Measurements from ENCODE around the gene NES.
"Not testable (repeated sequence)": the region's sequence is repeated elsewhere in the genome, so short reads cannot be mapped to it uniquely, and the experiment has no call there.

The NES gene

DNA sequence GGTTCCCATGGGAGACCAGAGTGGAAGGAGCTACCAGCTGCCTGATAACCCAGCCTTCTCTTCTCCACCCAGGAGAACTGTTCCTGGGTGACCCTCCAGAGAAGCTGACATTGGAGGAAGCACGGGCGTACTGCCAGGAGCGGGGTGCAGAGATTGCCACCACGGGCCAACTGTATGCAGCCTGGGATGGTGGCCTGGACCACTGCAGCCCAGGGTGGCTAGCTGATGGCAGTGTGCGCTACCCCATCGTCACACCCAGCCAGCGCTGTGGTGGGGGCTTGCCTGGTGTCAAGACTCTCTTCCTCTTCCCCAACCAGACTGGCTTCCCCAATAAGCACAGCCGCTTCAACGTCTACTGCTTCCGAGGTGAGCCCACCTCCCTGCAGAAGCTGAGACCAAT, 28.7 kb downstream of the NES start:
- no peak for DNase-seq (ENCODE audit: low read depth in 2 of 2, low spot score in 1 of 2)

DNA sequence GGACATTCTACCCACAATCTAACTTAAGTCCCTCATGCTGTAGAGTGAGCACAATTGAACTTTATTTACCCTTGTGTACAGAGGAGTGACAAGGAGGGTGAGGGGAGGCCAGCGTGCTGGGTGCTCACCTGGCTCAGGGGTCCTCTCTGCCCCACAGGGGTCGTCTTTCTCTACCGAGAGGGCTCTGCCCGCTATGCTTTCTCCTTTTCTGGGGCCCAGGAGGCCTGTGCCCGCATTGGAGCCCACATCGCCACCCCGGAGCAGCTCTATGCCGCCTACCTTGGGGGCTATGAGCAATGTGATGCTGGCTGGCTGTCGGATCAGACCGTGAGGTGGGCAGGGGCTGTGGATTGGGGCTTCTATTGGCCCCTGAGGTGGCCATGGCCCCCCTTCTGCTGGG, 29.9 kb downstream of the NES start:
- DNase-seq (ENCODE audit: low read depth in 2 of 2, low spot score in 1 of 2): no peak

DNA sequence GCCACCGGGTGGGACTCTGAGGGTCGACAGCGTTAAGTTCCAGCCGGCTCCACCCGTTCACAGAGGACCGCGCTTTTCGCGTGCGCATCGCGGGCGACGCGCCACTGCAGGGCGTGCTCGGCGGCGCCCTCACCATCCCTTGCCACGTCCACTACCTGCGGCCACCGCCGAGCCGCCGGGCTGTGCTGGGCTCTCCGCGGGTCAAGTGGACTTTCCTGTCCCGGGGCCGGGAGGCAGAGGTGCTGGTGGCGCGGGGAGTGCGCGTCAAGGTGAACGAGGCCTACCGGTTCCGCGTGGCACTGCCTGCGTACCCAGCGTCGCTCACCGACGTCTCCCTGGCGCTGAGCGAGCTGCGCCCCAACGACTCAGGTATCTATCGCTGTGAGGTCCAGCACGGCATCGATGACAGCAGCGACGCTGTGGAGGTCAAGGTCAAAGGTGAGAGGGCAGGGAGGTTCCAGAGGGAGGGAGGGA, 30.4 kb downstream of the NES start:
- DNase-seq (ENCODE audit: low read depth in 2 of 2, low spot score in 1 of 2): no peak

DNA sequence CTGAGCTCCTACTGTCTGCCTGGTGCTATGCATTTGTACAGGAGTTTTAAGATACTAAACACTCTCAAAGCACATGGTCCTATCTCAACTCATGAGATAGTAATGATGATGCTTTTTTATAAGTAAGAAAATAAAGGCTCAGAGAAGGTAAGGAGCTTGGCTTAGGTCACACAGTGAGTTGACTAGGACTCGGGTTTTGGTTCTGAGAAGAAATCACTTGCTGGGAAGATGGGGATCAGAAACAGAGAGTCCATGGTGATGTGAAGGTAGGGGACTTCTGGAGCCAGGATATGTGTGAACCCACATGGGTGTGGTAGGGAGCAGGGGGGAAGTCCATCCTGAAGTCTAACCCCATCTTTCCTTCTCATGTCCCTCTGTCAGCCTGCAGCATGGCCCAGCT, 31.5 kb downstream of the NES start:
- no peak for DNase-seq (ENCODE audit: low read depth in 2 of 2, low spot score in 1 of 2)

DNA sequence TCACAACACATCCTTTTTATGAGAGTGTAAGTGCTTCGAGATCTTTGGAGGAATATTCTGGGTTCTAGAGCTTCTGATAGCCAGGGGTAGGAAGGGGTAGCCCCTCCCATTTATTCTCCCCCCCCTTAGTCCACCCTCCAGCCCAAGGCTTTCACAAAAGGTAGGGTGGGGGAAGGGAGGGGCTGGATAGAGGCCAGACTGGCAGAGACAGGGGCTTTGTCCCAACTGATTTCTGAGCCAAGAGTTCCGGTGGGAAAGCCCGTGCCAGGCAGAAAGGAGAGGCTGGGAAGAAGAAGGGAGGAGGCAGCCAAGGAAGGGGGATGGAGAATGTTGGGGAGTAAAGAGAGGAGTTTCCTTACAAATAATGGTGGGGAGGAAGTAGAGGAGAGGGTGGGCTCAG, 32.2 kb downstream of the NES start:
- DNase-seq (ENCODE audit: low read depth in 2 of 2, low spot score in 1 of 2): no peak

DNA sequence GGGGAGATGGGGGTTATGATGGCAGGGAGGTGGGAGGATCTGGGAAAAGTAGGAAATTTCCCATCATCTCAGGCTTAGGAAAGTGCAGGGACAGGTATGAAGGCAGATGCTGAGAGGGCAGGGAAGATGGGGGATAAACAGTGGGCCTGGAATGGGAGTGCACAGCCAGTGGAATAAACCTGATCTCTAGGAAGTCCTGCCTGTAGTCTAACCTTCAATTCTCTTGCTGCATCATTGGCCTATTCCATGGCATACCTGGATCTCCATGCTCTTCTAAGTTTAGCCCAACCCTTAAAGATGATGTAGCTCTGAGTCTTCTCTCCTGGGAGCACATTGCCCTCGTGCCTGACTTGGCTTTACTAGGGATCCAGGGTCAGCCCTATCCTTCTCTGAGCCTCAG, 32.6 kb downstream of the NES start:
- DNase-seq (ENCODE audit: low read depth in 2 of 2, low spot score in 1 of 2): no peak

DNA sequence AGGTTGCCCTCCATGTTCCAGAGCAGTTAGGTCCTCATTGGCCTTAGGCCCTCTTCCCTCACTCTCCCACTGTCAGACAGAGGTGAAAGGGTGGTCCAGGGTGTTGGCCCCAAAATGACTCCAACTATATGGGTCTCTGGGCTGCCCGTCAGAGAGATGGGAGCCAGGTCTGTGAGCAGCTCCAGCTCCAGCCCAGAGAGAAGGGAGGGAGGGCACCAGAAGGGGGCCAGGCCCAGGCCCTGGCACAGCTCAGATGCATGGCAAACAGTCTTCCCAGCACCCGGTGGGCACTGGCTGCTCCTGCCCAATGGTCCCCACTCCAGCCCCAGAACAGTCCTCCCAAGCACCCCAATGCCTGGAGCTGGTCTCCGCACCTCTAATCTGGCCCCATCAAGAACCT, 33.1 kb downstream of the NES start:
- no peak for DNase-seq (ENCODE audit: low read depth in 2 of 2, low spot score in 1 of 2)

DNA sequence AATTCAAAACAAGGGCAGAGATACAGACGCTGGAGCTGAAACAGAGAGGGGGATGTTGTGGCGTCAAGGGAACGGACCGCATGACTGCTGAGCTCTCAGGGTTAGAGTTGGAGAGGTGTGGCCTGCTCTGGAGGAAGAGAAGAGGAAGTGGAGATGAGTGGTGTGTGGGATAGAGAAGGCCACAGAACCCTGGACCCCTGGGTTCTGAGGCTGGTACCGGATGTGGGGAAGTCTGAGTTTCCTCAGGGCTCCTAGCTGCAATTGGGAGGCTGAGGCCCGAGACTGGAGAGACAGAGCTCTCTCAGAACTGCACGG, 33.5 kb downstream of the NES start:
- DNase-seq (ENCODE audit: low read depth in 2 of 2, low spot score in 1 of 2): no peak

DNA sequence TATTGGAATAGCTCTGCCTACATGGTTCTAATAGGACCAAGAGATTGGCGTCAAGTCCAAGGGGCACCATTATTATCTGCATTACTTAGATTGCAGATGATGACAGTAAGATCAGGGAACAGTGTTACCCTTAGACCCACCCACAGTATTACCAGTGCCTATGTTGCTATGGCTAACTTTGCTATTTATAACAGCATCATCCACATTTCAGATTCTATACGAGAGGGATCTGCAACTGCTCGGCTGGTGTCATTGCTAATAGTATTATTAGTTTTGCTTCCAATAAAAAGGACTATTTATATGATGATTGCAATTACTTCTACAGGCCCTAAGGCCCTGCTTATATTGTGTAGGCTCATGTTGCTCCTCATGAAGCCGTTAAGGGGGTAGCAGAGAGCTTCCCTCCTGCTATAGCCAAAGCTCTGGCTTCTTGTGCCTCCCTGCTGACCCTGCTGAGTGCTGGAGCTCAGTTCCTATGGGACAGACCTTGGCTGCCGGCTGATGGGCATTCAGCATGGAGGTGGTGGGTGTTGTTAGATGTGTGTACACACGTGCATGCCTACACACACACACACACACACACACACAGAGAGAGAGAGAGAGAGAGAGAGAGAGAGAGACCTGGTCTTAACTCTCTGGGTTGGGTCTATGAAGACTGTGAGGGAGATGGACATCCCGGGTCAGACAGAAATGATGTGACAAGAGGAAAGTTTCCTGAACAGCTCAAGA, 34.0 kb downstream of the NES start:
- DNase-seq (ENCODE audit: low read depth in 2 of 2, low spot score in 1 of 2): no peak

DNA sequence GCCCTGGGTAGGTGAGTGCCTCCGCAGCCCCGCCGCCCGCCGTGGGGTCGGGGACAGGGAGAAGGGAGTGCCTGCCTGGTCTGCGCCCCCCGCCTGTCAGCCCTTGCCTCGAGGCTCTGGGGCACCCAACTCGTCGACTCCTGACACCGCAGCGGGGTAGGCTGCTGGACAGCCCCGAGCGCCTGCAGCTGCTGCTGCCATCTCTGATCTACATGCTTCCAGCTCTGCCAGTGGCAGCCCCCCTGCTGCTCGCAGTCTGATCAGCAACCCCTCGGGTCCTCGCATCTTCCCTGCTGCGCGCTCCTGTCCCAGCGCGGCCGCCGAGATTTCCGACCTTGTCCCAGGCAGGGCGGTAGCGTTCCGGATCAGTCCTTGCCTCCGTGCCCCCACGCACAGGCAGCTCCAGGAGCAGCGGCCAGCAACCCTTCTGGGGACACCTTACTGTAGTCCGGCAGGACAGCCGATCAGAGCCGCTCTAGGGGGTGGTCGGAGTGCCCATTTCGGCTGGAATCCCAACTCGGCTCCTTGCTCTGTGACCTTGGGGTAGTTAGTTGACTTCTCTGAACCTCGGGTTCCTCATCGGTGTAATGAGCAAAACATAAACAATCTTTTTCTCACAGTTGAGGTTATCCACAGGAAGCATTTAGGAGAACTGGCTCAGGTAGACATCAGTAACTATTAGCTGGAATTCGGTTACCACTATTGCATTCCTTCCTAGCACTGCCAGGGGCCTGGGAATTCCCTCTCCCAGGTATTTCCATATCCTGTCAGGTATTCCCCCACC, 34.8 kb downstream of the NES start:
- DNase-seq (ENCODE audit: low read depth in 2 of 2, low spot score in 1 of 2): no peak

DNA sequence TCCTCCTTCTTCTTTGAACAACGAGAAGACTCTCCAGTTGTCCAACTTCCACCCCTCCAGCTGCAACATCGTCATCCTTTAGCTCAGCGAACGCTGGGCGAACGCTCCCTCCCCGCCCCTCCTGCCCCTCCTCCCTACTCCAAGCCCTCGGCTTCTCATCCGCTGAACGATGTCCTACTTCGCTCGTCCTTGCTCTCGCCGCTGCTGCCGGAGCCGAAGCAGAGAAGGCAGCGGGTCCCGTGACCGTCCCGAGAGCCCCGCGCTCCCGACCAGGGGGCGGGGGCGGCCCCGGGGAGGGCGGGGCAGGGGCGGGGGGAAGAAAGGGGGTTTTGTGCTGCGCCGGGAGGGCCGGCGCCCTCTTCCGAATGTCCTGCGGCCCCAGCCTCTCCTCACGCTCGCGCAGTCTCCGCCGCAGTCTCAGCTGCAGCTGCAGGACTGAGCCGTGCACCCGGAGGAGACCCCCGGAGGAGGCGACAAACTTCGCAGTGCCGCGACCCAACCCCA, 35.4 kb downstream of the NES start, which contains the start of gene BCAN:
TSS of gene BCAN (plus strand) at position 357 of the 504 bp plus-strand sequence. CDS start 3,938 bp downstream, outside the sequence.
- DNase-seq (ENCODE audit: low read depth in 2 of 2, low spot score in 1 of 2): no peak

DNA sequence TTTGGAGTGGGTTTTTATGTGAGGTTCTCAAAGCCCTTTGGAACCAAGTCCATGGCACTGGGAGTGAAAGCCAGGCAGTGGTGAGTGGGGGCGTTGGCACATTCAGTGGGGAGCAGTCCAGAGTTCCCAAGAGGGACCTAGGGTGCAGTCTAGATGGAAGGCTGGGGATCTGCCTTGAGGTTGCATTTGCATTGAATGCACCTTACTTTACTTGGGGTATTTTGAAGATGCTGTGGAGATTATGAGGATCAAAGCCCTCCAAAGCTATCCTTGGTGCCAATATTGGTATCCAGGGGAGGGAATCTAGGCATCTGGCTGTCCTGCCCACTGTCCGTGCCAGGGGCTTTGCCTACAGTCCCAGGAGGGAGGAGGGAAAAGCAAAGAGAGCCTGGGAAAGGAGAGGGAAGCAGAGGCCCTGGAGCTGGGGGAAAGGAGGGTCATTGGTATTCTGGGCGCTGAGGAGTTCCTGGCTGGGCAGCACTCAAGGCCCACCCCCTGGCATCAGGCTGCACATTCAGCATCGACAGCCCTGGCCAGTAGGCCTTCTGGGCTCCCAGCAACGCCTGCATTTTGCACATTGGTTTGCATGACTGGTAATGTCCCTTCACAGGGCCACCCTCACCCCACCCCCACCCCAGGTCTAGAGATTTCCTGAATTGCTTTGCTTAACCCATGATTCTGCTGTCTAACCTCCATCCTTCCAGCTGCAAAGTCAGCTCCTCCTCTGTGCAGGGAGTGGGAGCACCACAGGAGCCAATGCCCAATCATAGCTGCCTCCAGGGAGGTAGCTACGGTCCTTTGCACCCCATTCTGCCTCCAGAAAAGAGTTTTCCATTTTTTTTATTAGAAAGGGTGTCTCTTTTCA, 36.1 kb downstream of the NES start:
- no peak for DNase-seq (ENCODE audit: low read depth in 2 of 2, low spot score in 1 of 2)

DNA sequence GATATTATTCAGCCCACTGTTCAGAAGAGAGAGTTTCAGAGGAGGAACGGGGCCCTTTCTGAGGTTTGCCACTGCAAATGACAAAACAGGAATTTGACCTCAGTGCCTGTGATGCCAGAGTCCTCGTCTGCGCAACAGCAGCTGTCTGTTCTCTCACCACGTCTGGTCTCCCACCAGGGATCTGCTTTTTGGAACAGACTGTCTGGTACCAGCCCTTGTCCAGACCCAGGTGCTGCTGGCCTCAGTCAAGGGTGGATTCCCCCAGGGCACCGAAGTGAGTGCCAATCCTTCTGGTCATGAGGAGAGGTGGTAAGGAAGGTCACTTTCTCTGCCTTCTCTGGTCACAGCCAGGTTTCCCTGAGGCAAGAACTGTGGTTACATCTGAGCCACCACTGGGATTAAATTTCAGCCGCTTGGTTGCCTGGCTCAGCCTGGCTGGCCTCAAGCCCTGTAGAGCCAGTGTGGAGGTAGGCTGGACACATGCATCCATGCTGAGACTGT, 37.6 kb downstream of the NES start:
- no peak for DNase-seq (ENCODE audit: low read depth in 2 of 2, low spot score in 1 of 2)

DNA sequence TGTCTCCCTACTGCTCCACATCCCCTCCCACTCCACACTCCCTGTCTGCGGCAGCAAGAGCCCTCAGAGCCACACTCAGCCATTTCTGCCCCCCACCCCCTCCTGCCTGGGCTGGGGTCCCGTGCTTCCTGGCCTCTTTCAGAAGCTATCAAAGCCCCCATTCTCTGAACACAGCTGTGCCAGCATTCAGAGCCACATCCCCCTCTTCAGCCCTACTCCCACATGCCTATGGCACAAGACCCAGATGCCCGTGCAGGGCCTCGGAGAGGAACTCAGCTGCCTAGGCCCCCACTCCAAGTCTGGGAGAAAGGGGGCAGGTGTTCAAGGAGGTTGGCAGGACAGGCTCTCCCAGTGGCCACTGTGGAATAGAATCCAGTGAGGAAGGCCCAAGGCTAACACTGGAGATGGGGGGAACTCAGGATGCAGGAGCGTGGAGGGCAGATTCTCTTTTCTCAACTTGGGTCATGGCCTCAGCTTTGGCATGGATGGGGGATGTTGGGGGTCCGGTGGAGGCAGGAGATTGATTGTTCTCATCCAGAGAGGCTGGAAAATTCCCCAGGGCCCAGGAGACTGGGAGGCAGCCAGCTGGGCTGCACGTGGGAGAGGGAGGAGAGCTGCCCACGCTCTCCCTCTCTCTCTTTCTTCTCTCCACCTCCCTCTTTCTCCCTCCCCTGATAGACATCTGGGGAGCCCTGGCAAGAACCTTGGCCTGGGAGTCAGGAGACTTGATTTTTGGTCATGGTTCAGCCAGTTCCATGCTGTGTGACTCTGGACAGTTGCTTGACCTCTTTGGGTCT, 38.8 kb downstream of the NES start:
- DNase-seq (ENCODE audit: low read depth in 2 of 2, low spot score in 1 of 2): no peak

DNA sequence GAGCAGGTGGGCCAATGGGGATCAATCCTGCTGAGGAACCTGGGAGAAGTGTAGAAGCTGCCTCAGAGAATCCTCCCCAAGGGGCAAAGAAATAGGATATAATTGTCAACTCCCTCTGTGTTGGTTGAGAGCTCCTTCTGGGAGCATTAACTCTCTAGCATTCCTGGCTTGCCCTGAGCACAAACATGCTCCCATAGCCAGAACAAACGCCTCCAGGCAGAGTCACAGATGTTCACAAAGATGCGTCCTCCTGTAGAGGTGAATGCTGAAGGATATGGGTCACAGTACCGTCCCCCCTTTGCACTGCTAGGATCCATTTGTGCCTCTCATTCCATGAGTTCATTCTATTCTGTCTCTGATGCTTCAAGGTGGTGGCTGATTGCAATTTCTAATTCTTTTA, 44.9 kb downstream of the NES start:
- no peak for DNase-seq (ENCODE audit: low read depth in 2 of 2, low spot score in 1 of 2)

DNA sequence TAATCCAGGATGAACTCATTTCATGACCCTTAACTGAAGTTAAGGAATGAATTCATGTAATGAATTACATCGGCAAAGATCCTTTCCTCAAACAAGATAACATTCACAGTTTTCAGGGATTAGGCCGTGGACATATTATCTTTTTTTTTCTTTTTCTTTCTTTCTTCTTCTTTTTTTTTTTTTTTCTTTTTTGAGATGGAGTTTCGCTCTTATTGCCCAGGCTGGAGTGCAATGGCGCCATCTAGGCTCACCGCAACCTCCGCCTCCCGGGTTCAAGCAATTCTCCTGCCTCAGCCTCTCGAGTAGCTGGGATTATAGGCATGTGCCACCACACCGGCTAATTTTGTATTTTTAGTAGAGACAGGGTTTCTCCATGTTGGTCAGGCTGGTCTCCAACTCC, 46.1 kb downstream of the NES start:
- DNase-seq (ENCODE audit: low read depth in 2 of 2, low spot score in 1 of 2): not testable (repeated sequence)

DNA sequence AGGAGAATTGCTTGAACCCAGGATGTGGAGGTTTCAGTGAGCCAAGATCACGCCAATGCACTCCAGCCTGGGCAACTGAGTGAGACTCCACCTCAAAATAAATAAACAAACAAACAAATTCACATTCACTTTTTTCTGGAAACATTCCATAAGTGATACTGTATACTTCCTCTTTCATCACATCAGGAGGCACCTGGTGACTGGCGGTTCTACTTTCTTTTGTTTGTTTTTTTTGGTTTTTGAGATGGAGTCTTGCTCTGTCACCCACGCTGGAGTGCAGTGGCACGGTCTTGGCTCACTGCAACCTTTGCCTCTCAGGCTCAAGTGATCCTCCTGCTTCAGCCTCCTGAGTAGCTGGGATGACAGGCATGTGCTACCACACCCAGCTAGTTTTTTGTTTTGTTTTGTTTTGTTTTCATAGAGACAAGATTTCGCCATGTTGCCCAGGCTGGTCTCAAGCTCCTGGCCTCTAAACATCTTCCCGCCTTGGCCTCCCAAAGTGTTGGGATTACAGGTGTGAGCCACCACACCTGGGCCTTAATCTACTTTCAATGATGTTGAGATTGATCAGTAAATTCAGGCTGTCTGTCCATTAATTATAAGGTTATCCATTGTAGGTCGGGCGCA, 47.3 kb downstream of the NES start:
- no peak for DNase-seq (ENCODE audit: low read depth in 2 of 2, low spot score in 1 of 2)

DNA sequence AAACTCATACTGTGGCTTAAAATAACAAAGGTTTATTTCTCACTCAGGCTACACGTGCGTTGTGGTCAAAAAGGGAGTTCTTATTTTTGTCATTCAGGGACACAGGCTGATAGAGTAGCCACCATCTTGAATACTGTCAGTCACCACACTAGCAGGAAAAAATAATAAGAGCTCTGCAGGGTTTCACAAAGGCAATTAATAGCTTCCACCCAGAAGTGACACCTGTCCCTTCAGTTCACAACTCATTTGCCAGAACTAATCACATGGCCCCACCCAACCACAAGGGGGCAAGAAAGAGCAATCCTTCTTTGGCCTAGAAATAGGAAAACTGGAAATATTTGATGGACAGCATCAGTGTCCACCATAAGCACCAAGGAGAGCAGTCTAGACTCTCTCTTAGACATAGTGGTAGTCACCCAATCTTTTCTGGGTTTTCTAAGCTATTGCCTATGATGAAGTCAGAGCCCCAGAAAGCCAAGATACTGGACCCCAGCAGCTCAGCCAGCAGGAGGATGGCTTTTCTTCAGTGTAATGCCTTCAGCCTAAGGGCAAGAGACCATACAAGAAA, 49.8 kb downstream of the NES start:
- DNase-seq (ENCODE audit: low read depth in 2 of 2, low spot score in 1 of 2): no peak

DNA sequence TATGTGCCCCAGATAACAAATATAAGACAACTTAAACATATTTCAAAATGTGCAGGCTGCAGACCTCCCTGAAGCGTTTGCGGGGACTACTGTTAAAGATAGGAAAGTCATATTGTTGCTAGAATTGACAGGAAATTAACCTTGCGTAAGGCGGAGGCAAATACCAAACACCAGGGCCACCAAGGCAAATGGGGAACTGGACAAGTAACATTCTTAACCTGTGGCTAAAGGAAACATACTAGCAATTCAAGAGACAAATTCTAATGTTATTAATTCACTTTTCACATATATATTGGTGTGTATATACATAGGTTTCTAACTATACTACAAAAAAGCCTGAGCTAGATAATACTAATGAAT, 51.1 kb downstream of the NES start:
- no peak for DNase-seq (ENCODE audit: low read depth in 2 of 2, low spot score in 1 of 2)
